GM19455 (cell line): ENCODE measurements around the gene CASTOR1.
"Not testable (repeated sequence)": the region's sequence is repeated elsewhere in the genome, so short reads cannot be mapped to it uniquely, and the experiment has no call there.

ENCODE experiments used
- ATAC-seq: cut with Tn5 transposase; IDR thresholded peaks from one replicate; pipeline ENCODE4 v1.9.1; 2021; ENCODE audit not compliant: unreplicated experiment

Gene CASTOR1

DNA sequence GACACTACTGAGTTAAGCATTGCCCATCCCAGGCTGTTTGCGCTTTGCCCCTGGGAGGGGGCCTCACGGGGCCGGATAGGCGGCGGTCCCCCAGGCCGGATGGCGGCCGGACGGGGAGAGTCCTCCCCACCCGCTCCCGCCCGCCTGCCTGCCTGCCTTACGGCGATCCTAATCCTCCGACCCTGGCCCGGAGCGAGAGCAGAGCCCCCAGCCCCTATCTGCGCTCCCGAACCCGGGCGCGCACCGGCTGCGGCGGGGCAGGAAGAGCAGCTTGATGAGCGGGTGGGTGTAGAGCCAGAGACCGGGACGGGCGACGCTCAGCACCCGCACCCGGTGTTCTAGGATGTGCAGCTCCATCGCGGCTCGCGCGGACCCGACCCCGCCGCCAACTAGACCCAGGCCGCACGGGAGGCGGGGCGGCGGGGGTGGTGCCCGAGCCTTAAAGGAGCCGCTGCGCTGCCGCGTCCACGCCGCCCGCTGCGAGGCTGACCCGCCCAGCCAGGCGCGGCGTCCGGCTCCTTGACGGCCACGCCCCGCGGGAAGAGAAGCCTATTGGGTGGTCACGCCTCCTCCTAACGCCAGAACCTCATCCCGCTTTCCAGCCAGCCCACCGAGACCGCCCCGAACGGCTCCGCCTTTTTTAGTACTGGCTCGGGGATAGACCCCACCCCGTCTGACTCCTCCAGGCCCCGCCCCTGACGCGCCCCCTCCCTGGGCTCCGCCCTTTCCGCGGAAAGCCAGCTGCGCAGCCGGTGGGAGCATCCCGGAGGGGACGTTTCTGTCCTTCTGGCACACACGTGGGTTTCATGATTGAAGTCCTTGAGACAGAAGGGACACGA, at the start of gene CASTOR1:
CASTOR1 (minus strand) TSS at position 365 of the 839 bp plus-strand sequence; CDS start at position 357, 8 bp downstream.
- ATAC-seq, result peak; percentile 61

DNA sequence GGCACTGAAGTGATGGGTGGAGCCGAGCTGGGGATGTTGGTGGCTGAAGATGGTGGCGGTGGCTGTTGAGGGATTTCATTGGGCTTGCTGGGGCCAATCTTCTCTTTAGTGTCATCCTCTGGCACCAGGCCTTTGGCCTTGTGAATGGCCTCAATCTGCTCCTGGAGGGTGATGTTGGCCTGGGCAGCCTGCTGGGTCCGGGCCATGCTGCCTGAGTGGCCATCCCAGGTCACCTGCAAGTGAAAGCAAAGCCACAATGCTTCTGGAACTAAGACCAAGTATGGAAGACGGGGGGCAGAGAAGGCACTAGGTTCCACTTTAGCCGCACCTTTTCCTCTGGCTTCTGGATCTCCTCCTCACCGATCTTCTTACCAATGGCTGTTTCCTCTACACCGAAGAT, 49.5 kb upstream of the CASTOR1 start:
- ATAC-seq, result no peak

DNA sequence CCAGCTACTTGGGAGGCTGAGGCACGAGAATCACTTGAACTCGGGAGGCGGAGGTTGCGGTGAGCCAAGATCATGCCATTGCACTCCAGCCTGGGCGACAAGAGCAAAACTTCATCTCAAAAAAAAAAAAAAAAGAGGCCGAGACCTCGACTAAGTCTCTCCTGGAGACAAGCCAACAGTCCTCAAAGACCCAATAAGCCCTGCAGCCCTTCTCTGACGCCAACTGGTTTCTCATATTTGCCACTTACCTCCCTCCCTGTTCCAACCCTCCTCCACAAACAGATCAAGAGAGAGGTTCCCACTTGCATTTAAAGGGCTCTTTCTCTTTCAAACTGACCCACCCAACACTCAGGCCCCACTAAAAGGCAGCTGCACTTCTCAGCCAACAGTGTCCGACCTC, 49.0 kb upstream of the CASTOR1 start:
- ATAC-seq, result not testable (repeated sequence)

DNA sequence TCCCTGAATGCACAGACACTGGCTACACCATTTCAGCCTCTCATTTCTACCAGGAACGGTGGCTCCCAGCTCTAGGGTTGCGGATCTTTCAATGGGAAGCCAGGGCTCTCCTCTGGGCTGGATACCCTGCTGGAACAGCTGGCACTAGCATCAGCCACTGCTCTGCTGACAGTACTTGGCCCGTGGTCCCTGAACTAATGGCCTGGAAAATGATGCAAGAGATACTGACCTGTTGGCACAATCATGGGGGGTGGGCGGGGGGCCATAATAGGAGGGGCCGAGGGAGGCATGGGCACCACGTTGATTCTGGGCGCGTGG, 48.1 kb upstream of the CASTOR1 start:
- no peak for ATAC-seq

DNA sequence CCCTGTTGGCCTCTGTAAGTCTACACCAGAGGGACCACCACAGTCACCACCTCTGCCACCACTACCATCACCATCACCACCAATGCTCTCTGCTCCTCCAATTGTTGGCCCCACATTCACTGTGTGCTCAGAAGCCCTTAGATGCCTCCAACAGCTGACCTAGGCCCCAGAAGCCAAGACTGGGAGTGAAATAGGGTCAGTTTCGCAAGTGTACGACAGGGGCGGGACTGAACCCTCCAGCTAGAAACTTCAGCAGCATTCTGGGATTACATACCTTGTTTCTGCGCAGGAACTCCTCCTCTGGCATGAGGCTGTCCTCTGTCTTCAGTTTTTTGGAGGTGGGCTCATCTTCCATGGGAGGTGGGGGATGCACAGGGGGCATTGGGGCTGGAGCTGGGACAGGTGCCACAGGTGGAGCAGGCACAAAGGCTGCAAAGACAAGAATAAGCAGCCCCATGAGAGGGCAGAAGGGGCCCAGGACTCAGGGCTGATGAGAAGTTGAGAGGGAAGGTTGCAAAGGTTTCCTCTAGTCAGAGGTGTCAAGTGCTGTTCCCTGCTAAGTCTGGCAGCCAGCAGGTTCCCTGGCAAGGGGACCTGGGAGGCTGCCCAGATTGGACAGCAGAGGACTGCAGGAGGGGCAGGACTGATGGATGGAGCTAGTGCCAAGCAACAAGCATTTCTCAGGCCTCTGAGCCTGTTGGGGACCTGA, 47.6 kb upstream of the CASTOR1 start:
- no peak for ATAC-seq

DNA sequence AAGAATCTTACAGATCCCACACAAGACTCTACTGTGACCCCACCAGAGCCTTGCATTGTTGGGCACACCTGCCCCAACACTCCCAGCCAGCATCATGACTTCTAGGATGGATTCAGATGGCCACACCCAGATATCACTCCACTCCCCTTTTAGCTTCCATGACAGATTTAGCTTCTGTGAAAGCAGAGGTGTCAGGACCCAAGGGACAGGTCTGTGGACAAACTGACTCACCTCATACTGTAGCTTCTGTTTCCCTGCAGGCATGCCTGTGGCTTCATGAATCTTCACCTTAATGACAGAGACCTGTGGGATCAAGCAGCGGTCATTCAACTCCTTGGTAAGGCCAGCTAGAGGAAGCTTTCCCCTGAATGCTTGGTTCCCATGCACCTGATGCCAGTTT, 45.9 kb upstream of the CASTOR1 start:
- no peak for ATAC-seq

DNA sequence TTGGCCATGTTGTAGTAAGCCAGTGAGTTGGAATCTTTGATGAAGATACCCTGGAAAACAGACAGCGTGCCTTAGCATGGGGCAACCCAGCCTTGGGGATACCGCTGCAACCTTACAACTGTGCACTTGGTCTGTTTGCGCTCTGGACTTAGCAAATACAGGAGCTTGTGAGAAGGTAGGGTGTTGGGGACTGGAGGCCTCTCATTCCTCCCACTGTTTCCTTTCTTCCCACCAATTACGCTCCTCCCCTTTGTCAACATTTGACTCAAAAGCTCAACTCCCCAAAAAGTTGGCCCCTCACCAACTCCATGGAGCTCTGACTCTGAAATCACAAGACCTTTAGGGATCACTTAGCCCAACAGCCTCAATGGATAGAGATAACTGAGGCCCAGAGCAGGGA, 45.3 kb upstream of the CASTOR1 start:
- ATAC-seq, result no peak

DNA sequence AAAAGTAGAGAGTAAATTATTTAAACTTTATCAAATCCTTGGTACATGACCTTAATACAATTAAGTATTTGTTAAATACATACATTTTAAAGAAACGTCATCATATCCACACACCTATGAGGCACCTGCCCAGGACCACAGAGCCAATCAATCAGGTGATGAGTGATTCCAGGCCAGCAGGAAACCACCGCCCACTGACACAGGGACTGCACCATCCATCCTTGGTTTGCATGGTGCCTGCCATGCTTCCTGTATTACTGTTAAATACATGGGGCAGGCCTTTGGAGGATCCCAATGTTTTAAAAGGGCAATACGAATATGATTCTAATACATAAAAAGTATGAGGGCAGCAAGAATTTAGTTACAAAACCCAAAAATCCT, 44.4 kb upstream of the CASTOR1 start:
- ATAC-seq, result no peak

DNA sequence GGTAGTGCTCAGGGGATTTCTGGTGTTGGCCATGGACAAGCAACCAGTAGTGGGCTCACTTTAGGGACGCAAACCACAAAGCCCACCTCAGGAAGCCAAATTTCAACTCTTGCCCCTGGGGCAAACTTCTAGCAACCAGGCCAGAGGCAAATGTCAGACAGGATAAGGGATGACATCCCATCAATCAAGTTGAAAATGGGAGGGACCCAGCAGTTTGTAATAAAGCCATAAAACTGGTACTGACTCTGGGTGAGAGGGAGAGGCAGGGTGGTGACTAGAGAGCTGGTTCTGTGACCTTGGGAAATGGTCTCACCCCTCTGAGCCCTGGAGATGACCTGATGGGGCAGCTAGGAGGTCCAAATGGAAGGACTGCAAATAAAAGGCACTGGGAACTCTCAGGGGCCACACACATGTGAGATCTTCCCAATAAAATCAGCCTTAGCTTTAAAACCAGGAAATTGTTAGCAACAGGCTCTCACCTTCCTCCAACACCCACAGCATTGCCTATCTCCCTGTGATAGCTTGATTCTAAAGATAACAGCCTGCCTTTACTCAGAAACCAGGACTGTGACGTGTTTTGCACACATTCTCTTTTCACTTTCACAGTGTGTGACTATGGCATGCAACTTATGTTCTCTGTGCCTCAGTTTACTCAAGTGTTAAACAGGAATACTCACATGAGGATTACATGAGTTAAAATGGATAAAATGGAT, 43.8 kb upstream of the CASTOR1 start:
- no peak for ATAC-seq

DNA sequence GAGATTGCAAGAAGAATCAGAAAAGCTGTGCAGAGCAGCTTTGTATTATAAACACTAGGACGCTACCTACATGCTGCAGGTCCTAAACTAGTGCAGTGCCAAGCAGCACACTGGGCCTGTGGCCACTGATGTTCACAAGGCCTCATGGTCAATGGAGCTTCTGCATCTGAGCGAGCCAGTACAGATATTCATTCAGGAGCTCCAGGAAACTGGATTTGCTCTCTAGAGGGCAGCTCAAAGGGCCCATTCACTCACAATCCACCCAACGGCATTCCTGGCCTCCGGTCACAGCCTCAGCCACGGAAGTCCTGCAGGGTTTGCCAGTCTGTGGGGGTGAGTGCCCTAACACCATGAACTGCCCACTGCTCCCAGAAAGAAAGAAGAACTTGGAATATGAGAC, 43.2 kb upstream of the CASTOR1 start:
- ATAC-seq, result no peak

DNA sequence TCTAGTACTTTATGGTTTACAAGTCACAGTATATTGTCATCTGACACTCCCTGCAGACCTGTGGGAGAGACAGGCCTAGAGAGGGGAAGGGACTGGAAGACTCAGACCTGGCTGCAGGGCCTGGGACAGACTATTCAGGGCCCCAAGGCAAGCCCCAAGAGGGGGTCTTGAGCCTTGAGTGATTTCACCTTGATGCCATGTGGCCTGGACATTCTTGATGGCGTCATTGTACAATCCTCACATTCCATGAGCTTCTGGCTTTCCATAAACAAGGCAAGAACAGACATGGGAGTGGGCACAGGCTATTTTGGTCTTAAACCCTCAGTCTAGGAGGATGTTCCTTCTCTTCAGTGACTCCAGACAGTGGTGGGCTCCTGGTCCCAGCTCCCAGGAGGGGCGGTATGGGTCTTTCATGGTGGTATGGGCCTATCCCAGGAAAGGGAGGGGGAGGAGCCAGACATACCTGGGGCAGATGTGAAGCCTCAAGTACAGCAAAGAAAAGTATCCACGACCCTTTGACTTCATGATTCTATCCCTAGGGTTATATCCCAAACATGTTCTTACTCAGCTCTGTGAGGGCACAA, 39.3 kb upstream of the CASTOR1 start:
- ATAC-seq, result no peak

DNA sequence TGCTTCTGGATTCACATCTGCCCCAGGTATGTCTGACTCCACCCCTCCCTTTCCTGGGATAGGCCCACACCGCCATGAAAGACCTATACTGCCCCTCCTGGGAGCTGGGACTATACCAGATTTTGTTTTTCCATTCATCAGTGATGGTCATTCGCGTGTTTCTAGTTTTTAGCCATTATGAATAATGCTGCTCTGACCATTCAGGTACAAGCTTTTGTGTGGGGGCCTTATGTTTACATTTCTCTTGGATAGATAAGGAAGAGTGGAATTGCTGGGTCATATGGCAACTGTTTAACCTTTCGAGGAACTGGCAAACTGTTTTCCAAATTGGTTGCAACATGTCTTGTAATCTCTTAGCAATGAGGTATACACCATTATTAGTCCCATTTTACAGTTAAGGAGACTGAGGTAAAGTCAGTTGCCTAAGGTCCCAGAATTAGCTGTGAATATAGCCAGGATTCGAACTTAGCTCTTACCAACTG, 38.6 kb upstream of the CASTOR1 start:
- ATAC-seq, result no peak

DNA sequence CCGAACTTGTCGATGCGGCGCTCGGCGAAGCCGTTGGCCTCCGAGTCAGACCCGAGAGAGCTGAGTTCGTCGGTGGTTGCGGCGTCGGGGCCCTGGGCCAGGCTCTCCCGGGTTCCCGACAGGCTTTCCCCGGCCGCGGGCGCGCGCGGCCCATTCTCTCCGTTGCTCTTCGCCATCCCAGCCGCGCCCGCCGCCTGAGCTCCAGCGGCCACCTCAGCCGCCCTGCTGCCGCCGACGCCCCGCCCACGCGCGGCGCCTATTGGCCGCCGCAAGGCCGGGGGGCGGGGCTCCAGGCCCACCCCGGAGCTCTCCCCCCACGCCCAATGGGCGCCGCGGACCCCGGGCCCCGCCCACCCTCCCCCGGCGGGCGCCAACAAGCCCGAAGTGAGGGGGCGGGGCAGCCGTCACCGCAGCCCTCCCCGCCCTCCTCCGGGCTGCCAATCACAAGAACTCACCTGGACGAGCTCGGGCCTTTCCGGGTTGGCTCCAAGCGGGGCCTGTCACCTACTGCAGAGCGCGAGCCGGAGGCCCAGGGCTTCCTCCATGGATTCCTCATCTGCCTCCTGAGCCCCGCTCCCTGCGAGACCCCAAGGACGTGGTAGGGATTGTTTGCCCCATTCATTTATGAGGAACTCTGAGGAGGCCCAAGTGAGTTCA, 37.5 kb upstream of the CASTOR1 start, which contains the start of gene TBC1D10A:
TBC1D10A (minus strand) TSS at position 236 of the 657 bp plus-strand sequence; CDS start at position 176, 60 bp downstream.
- peak; percentile 79 for ATAC-seq

DNA sequence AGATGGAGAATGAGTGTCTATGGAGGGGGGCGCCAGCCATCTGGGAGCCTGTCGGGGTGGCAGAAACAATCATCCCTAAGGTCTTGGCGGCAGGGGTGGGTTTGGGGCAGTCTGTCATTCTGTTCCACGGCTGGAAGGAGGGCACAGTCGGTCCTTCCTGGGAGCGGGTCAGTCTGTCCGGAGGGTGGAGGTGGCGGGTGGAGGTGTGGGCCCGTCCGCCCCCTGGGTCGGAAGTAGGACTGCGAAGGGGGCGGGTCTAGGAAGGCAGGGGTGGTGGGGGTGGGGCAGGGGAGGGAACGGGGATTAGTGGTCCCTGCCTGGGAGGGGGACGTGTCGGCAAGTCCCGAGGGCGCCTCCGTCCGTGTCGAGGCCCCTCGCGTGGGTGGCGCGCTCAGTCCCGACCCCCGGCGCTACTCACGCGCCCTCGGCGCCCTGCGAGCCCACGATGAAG, 37.0 kb upstream of the CASTOR1 start:
- peak; percentile 20 for ATAC-seq

DNA sequence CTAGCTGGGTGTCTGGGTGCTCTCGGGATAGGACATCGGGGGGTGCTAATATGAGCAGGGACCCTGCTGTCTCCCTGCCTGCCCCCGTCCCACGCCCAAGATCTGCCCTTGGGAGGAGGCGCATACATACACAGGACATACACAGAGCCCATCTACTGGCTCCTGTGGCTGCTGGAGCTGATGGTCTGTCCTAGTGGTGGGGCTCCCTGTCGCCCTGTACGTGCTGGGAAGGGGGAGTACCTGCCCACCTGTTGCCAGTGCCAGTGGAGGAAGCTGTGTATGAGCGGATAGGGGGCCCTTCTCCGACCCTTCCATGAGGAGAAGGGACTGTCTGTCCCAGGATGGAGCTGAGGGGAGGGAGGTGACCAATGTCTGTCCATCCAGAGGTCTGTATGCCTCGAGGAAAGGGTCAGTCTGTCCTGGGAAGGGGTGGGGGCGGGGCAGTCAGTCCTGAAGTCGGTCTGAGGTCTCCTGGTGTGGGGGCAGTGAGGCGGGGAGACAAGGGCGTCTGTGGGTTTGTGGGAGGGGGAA, 36.5 kb upstream of the CASTOR1 start:
- no peak for ATAC-seq

DNA sequence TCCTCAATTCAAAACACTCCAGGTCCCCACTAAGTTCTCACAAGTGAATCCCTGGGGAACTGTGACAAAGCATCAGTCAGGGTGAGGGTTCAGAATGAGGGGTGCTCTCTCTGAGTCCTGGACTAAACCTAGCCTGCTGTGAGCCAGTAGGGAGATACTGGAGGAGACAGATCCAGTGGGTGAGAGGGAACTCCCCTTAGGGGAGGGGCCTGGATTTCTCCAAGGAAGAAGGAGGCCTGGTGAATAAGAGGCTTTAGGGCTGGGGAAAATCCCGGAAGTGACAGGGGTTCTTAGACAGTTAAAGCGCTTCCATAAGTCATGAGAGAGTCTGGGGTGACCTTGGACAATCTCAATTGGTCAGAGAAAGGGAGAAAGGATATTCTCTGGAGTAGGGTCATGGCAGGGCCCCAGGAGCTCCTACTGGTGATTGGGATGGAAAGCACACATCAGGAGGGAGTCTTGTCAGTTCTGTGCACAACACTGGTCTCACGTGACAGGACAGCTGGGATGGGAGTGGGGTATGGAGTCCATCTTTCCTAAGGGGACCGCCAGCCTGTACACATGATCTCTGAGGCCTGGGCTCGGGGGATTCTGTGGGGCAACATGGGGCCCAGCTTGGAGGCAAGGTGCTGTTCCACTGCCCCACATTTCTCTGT, 35.9 kb upstream of the CASTOR1 start:
- ATAC-seq, result no peak

DNA sequence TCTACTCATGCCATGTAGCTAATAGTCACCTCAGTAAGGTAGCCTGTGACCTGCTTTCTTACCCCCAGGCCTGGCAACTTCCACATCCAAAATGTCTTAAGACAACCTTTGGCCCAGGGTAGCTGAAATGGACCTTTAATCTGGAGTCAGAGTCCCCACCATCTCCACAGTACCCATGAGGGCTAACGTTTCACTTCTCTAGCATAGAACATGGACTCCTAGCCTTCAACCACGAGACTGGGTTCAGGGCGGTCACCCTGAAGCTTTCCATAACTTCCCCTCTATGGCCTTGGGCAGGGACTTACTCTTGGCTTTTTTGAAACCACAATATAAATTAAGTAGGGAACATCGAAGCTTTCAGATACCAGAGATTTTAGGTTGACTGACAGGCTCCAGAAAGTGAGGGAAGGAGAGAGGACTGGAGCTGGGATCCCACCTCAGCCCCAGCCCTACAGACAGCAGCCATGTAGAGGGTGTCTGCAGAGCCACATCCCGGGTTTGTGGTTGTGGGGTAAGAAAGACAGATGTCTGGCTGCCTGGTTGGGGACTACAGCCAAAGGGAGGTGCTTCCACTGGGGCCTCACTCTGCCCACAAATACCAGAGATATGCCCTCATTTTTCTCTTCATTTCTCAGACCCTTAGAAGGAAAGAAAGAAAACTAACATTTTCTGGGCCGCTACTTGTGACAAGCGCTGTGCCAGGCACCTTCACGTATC, 34.9 kb upstream of the CASTOR1 start:
- no peak for ATAC-seq

DNA sequence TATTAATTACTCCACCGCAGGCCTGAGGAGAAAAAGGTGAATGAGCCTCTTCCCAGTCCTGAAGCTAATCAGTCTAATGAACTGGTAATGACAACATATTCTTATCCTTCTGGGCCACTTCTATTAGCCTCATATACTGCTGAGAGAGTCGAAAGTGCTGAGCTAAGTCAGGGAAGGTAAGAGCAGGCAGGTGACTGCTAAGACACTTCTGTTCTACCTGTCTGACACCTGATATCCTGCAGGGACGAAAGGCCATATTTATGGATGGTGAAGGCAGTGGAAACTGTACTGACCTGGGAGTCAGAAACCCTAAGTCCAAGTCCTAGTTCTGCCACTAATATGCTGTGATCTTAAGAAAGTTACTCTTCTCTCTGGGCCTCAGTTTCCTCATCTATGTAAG, 33.9 kb upstream of the CASTOR1 start:
- ATAC-seq, result no peak

DNA sequence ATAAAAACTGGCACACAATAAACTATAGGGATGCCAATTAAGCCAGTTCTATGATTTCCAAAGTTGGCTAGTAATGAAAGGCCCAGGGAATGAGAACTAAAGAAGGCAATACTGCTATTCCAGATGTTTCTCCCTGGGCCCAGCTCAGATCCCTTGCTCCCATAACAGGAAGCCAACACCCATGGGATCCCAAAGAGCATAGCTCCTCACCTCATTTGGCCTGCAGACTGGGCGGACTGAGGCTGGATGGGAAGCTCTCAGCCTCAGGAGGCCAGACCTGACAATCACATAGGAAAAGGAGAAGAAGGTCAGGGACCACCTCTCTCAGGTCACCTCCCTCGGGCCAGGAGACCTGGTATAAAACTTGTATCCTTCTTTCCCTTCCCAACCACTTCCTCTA, 32.2 kb upstream of the CASTOR1 start:
- no peak for ATAC-seq
